GM19025 (cell line): ENCODE measurements around the gene NUDT1.

Experiments used
- ATAC-seq: cut with Tn5 transposase; IDR thresholded peaks from one replicate; pipeline ENCODE4 v1.9.1; 2021; ENCODE audit warnings: mild to moderate bottlenecking, low read depth, moderate library complexity; ENCODE audit not compliant: unreplicated experiment

The NUDT1 gene

DNA sequence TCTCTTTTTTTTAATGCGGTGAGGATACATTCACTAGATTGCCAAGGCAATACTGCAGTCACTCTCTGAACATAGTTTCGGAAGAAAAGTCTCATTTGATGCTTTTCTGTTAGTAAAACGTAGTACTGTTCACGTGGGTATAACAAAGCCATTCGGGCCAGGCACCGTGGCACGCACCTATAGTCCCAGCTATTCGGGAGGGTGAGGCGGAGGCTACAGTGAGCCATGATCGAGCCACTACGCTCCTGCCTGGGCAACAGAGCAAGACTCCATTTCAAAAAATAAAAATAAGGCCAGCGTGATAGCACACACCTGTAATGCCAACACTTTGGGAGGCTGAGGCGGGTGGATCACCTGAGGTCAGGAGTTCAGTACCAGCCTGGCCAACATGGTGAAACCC lies 47.6 kb downstream of the NUDT1 start:
- no peak for ATAC-seq

DNA sequence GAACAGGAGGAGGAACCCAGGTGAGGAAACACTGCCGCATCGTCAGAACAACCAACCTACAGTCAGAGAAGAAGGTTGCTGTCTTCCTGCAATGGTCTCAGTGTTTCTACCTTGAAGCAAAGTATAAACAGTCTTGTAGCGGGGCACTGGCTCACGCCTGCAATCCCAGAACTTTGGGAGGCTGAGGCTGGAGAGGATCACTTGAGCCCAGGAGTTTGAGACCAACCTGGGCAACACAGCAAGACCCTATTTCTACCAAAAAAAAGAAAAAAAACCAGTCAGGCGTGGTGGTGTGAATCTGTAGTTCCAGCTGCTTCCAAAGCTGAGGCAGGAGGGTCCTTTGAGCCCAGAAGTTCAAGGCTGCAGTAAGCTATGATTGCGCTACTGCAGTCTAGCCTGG lies 48.9 kb downstream of the NUDT1 start:
- ATAC-seq: no peak

DNA sequence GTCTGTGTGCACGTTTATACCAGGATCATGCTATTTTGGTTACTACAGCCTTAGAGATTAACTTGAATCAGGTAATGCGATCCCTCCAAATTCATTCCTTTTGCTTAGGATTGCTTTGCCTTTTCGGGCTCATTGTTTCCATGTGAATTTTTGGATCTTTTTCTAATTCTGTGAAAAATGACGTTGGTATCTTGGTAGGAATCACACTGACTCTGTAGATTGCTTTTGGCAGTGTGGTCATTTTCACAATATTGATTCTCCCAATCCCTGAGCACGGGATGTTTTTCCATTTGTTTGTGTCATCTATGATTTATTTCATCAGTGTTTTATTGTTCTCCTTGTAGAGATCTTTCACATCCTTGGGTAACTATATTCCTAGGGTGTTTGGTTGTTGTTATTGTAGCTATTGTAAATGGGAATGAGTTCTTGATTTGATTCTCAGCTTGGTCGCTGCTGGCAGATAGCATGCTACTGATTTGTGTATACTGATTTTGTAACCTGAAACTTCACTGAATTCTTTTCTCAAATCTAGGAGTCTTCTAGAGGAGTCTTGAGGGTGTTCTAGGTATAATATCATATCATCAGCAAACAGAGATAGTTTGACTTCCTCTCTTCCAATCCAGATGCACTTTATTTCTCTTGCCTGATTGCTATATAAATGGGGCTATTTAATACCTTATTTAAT lies 54.1 kb downstream of the NUDT1 start:
- no peak for ATAC-seq

DNA sequence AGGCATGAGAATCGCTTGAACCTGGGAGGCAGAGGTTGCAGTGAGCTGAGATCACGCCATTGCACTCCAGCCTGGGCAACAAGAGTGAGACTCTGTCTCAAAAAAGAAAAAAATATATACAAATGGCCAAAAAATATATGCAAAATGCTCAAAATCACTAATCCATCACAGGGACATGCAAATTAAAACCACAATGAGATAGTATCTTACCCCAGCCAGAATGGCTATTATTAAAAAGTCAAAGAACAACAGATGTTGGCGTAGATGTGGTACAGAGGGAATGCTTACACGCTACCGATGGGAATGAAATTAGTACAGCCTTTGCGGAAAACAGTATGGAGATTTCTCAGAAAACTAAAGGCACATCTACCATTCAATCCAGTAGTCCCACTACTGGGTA lies 54.8 kb downstream of the NUDT1 start:
- ATAC-seq: no peak

DNA sequence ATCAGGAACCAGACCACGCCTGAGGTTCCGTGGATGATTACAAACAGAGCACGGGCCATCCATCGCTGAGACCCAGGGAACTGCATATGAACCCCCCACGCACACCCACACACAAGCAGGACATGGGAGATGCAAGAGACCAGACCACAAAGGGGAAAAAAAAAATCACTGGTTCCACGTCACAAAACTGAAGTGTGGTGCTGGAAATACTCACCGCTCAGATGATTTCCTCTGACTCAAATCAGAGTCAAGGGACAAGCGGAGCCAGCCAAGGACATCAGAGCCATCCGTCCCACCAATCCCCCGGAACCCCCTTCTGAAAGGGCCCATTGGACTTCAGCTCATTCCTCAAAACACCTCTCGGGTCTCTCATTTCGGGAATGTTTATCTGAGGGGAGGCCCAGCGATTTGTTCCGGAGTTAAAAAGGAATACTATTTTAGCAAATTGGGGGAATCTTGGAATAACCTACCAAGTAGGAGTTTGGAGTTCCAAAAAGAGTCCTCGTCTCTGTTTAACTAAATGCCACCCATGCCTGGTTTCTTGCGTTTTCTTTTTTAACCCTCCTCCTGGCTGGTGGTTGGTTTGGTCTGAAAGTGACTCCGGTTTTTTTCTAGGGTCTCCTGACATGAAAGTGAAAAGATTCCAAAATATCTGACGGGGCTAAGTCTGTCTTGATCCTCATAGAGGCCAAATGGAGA lies 57.3 kb downstream of the NUDT1 start:
- ATAC-seq: no peak

DNA sequence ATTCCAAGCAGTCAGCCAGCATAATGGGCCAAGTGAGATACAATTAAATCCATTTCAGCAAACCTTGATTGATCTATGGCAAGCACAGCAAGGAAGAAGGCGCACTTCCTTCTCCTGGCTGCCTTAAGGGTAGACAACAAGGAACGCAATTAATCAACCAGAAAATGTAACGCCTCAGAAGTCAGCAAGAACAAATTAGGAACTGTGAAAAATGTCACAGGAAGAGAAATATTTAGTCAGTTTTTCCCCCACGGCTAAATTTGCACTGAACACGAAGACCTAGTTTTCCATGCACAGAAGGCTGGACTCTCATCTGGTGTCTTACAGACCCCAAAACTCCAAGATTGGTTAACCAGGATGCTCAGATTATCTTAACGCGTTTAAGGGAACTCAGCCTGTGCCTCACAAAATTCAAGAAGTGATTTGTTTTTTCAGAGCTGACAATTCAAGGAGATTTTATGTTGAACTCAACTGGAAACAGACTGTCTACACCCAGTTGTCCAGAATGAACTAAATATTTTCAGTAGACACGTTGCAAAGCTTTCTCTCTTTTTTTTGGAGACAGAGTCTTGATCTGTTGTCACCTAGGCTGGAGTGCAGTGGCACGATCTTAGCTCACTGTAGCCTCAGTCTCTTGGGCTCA lies 58.0 kb downstream of the NUDT1 start:
- no peak for ATAC-seq
